ENCODE measurements around the gene NUP88.
A peak's percentile ranks its signal among the peaks of the same experiment; 100 is the strongest.

Gene NUP88

GRCh38 chr17:5418858-5419355, 555 bp downstream of the NUP88 start:
- DNase-seq = peak; percentile 49

GRCh38 chr17:5416901-5417300, 2.6 kb downstream of the NUP88 start:
- DNase-seq = no peak

DNA sequence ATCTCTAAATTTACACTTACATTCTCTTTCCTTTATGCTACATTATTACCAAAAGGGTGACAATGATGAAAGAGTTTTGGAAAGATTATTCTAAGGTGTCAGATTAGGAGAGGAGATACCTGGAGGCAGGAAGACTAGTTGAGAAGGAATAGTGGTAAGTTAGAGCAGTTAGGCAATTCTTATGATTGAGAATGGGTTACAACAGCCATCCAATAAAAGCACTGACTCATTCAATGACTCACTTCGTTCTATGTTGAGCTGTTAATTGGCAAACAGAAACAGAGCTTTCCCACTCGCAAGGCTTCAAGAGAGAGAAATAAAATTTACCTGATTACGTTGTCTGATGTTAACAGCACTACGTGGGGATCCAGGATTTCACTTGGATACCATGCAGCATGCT, 5.8 kb downstream of the NUP88 start:
- DNase-seq = no peak

- no peak for DNase-seq
These were observed 8.7 kb downstream of the NUP88 start for GRCh38 chr17:5410594-5411272.

GRCh38 chr17:5408186-5408585, 11.3 kb downstream of the NUP88 start:
- DNase-seq = no peak

GRCh38 chr17:5405400-5405799, 14.1 kb downstream of the NUP88 start:
- no peak for DNase-seq

DNA sequence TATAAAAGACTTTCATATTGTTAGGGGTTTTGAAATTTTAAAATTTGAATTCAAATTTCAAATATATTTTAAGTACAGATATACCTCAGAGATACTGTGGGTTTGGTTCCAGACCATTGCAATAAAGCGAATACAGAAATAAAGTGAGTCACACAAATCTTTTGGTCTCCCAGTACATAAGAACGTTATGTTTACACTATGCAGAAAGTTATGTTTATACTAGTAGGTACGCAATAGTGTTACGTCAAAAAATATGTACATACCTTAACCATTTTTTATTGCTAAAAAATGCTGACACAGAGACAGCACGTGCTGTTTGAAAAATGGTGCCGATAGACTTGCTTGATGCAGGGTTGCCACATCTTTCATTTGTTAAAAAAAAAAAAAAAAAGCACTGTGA, 19.7 kb downstream of the NUP88 start:
- no peak for DNase-seq

DNA sequence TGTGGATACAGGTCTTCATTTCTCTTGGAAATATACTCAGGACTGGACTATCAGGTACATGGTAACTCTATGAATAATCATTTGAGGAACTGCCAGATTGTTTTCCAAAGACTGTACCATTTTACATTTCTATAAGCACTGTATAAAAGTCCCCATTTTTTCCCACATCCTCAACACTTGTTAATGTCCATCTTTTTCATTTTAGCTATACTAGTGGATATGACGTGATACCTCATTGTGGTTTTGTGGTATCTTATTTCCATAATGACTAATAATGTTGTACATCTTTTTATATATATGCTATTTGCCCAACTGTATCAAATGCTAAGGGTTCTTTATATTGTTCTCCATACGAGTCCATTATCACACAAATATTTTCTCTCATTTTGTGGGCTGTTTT, 22.9 kb downstream of the NUP88 start:
- DNase-seq = no peak

- DNase-seq = no peak
These were observed 27.8 kb downstream of the NUP88 start for GRCh38 chr17:5391678-5392077.

GRCh38 chr17:5381542-5381941, 37.9 kb downstream of the NUP88 start:
- DNase-seq = no peak

GRCh38 chr17:5380491-5381135, 38.8 kb downstream of the NUP88 start:
- DNase-seq = no peak

GRCh38 chr17:5379351-5380107, 39.9 kb downstream of the NUP88 start:
- no peak for DNase-seq

- no peak for DNase-seq
These were observed 40.8 kb downstream of the NUP88 start for GRCh38 chr17:5378566-5379207.

- no peak for DNase-seq
These were observed 46.4 kb downstream of the NUP88 start for GRCh38 chr17:5373112-5373511.

DNA sequence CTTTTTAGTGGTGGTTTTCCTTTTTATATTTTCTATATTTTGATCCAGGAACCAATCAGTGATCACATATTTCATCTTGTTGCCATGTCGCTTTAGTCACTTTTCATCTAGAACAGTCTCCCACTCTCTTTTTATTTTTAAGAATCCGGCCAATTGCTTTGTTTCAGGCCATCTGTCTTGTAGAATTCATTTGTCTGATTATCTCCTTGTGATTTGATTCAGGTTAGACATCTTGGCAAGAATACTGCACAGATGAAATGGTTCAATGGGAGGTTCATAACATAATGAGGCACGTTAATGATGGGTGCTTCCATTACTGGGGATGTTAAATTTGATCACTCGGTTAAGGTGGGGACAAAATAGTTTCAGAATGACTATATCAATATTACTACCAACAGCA, 49.1 kb downstream of the NUP88 start:
- no peak for DNase-seq

- no peak for DNase-seq
These were observed 53.6 kb downstream of the NUP88 start for GRCh38 chr17:5365831-5366230.

GRCh38 chr17:5364696-5365095, 54.8 kb downstream of the NUP88 start:
- no peak for DNase-seq

DNA sequence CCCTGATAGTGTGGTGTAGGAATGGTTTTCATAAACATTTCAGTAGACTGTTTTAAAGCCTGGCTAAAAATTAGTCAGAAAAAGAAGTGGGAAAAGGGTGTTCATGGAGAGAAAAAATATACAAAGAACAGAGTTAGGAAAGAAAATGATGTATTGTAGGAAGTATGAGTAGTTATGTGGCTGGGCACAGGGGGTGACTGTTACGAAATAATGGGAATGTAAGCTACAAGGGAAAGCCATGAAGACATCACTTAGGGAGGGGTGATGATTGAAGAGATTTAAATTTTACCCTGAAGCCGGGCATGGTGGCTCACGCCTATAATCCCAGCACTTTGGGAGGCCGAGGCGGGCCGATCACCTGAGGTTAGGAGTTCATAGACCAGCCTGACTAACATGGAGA, 55.3 kb downstream of the NUP88 start:
- DNase-seq = no peak

- no peak for DNase-seq
These were observed 57.2 kb downstream of the NUP88 start for GRCh38 chr17:5362162-5362811.

GRCh38 chr17:5361426-5361825, 58.0 kb downstream of the NUP88 start:
- no peak for DNase-seq

DNA sequence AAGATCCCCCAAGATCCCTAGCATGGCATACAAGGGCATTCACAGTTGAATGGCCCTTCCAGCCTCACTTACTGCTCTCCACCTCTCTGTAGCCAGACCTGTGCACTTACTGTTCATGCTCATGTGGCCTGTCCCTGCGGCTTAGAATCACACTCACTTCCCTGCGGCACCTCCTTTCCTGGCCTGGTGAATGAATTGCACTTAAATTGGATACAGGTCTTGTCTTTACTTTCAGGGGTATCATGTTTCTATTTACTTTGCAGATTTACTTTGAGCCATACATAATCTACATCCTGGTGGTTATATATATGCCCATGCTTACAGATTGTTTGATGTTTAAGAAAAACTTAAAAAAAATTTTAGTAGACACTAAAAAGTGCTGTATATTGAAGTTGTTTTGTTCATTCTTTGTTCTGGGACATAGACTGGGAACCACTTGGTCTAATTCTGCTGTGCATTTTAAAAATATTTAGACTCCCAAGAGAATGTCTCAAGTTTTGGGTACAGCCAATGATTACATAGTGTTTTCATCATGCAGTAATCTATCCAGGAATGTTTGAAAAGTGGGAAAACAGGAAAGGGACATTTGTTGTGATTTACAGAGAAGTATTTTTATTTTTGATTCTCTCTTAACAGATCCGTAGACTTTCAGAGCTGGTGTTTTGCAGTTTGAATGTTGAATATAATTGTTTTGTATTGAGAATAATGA, 63.9 kb downstream of the NUP88 start:
- DNase-seq = no peak

DNA sequence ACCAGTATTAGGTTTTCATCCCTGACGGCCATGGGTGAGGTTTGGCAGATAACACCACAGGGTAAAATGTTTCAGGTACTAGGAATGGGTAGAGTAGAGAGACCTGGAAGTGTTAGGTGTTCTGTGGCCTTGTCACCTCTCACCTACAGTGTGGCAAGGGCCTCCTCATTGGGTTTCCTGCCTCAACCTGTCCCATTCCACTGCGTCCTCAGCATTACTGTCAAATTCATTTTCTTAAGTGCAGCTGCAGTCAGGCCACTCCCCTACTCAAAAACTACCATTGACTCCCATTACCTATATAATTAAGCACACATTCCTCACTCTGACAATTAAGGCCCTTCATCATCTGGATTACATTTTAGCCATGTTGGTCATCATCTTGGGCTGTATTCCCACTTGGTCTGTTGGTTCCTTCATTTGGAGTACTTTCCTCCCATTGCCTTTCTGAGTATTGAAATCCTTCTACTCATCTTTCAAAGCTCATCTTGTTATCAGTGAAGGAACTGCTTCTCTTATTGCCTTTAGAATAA, 64.5 kb downstream of the NUP88 start:
- no peak for DNase-seq

Data from activated gamma-delta T cell treated with Interleukin-2 at 50 U/mL for 16 hours (primary cell).